Neural cell (in vitro differentiated cells): ENCODE data around the gene GSDME. TPM values are rescaled to one million over a fixed set of nuclear protein-coding genes. Genes with fewer than 3 reads are reported as not detected.
"Not testable (repeated sequence)": the region's sequence is repeated elsewhere in the genome, so short reads cannot be mapped to it uniquely, and the experiment has no call there.

ENCODE experiments used
- H2AFZ ChIP-seq: fragments of 200-600, 300-800 bp; sonication (generic), shearing (Covaris generic); 2 replicates; pipeline ENCODE4 v1.6.0; 2014; ENCODE audit warnings: low read depth, mild to moderate bottlenecking, antibody characterized with exemption, low read length, moderate library complexity
- H3F3A ChIP-seq: fragments of 200-600 bp; shearing (Covaris generic); 2 replicates; pipeline ENCODE4 v1.6.1; 2016; ENCODE audit warnings: mild to moderate bottlenecking, moderate library complexity, mixed read lengths, antibody characterized with exemption, low read length; ENCODE audit not compliant: insufficient read depth, poor library complexity, severe bottlenecking
- H3K27ac ChIP-seq: fragments of 200-600, 300-800 bp; sonication (generic), shearing (Covaris generic); 2 replicates; pipeline ENCODE4 v1.5.1; 2014; ENCODE audit warnings: mild to moderate bottlenecking, low read length, moderate library complexity
- H3K27me3 ChIP-seq: fragments of 300-800, 200-600 bp; sonication (generic), shearing (Covaris generic); 2 replicates; pipeline ENCODE4 v1.6.0; 2014; ENCODE audit warnings: mild to moderate bottlenecking, low read depth, low read length, moderate library complexity; ENCODE audit not compliant: insufficient read depth
- H3K36me3 ChIP-seq: fragments of 300-800, 200-600 bp; sonication (generic), shearing (Covaris generic); 2 replicates; pipeline ENCODE4 v1.5.1; 2014; ENCODE audit warnings: mild to moderate bottlenecking, antibody characterized with exemption, low read length, moderate library complexity; ENCODE audit not compliant: insufficient read depth
- H3K4me2 ChIP-seq: fragments of 300-800, 200-600 bp; sonication (generic), shearing (Covaris generic); 2 replicates; pipeline ENCODE4 v1.6.0; 2014; ENCODE audit warnings: mild to moderate bottlenecking, low read length
- H3K4me3 ChIP-seq: fragments of 300-800, 200-600 bp; sonication (generic), shearing (Covaris generic); 2 replicates; pipeline ENCODE4 v1.5.1; 2014; ENCODE audit warnings: mild to moderate bottlenecking, low read length, moderate library complexity
- H3K79me2 ChIP-seq: fragments of 200-600 bp; shearing (Covaris generic); replicated peaks from 2 replicates; pipeline ENCODE4 v1.6.0; 2014; ENCODE audit warnings: mild to moderate bottlenecking, low read length, moderate library complexity; ENCODE audit not compliant: insufficient read depth
- H3K9ac ChIP-seq: fragments of 300-800, 200-600 bp; sonication (generic), shearing (Covaris generic); 2 replicates; pipeline ENCODE4 v1.6.1; 2016; ENCODE audit warnings: mild to moderate bottlenecking, low read length, mixed read lengths
- H3K9me2 ChIP-seq: fragments of 200-600 bp; shearing (Covaris generic); 2 replicates; pipeline ENCODE4 v1.6.1; 2016; ENCODE audit warnings: mild to moderate bottlenecking, low read length, mixed read lengths; ENCODE audit not compliant: insufficient read depth
- H3K9me3 ChIP-seq: fragments of 200-600, 300-800 bp; sonication (generic), shearing (Covaris generic); 2 replicates; pipeline ENCODE4 v1.6.1; 2016; ENCODE audit warnings: mild to moderate bottlenecking, mixed run types, low read length, moderate library complexity, mixed read lengths
- H4K20me1 ChIP-seq: fragments of 200-600 bp; shearing (Covaris generic); 2 replicates; pipeline ENCODE4 v1.6.1; 2016; ENCODE audit warnings: mild to moderate bottlenecking, mixed run types; ENCODE audit not compliant: insufficient read depth
- EP300 ChIP-seq: fragments of 450-650 bp; conservative IDR thresholded peaks from 2 replicates; pipeline ENCODE4 v1.6.1; 2014; ENCODE audit warnings: antibody characterized with exemption, mild to moderate bottlenecking, moderate library complexity; ENCODE audit not compliant: poor library complexity, severe bottlenecking
- EZH2 ChIP-seq: fragments of 200-600, 300-800 bp; shearing (Covaris generic), sonication (generic); IDR thresholded peaks from 2 replicates; pipeline ENCODE4 v1.6.1; 2014; ENCODE audit warnings: antibody characterized with exemption, low read length, borderline replicate concordance, mild to moderate bottlenecking; ENCODE audit not compliant: insufficient read depth, poor library complexity, severe bottlenecking
- MXI1 ChIP-seq: fragments of 450-650 bp; conservative IDR thresholded peaks from 2 replicates; pipeline ENCODE4 v1.6.1; 2014; ENCODE audit warnings: antibody characterized with exemption, mild to moderate bottlenecking; ENCODE audit not compliant: poor library complexity, severe bottlenecking
- POLR2AphosphoS5 ChIP-seq: IDR thresholded peaks from 2 replicates; pipeline ENCODE4 v1.6.1; 2012
- RAD21 ChIP-seq: fragments of 450-650 bp; conservative IDR thresholded peaks from 2 replicates; pipeline ENCODE4 v1.6.1; 2014; ENCODE audit warnings: antibody characterized with exemption, mild to moderate bottlenecking, moderate library complexity
- TAF1 ChIP-seq: IDR thresholded peaks from 2 replicates; pipeline ENCODE4 v1.6.1; 2012; ENCODE audit warnings: low read depth
- polyA plus RNA-seq: library from polyadenylated mRNA; depleted of rRNA; stranded (reverse); fragments of >200 nt; gene quantifications from 2 replicates; pipeline ENCODE4 v1.2.3, GENCODE V29; 2014
- TF ChIP-seq, protein P1 (sequence below): fragments of 450-650 bp; IDR thresholded peaks from 2 replicates; pipeline ENCODE4 v1.5.1; 2014; ENCODE audit warnings: antibody characterized with exemption, mild to moderate bottlenecking, moderate library complexity; ENCODE audit not compliant: poor library complexity, severe bottlenecking

GSDME gene
- polyA plus RNA-seq, 1 donor from 2014 or later = 42.9 TPM

- H3K9me2 ChIP-seq = no peaks in the 10 kb centered on the region
- no peak overlapping the region for H2AFZ ChIP-seq
- no peak overlapping the region for H3K4me3 ChIP-seq
- no peaks in the 10 kb centered on the region for H3K27me3 ChIP-seq
- no peak overlapping the region for H3K4me2 ChIP-seq
- H3F3A ChIP-seq = no peaks in the 10 kb centered on the region
- no peaks in the 10 kb centered on the region for H4K20me1 ChIP-seq
- no peak overlapping the region for H3K27ac ChIP-seq
- no peaks in the 10 kb centered on the region for H3K9me3 ChIP-seq
- H3K36me3 ChIP-seq = no peaks in the 10 kb centered on the region
- no peaks in the 10 kb centered on the region for H3K79me2 ChIP-seq
- no peak overlapping the region for H3K9ac ChIP-seq
- TF ChIP-seq TAF1 (no peak), MXI1 (no peak), EZH2 (no peak)
- TF ChIP-seq, protein P1, sequence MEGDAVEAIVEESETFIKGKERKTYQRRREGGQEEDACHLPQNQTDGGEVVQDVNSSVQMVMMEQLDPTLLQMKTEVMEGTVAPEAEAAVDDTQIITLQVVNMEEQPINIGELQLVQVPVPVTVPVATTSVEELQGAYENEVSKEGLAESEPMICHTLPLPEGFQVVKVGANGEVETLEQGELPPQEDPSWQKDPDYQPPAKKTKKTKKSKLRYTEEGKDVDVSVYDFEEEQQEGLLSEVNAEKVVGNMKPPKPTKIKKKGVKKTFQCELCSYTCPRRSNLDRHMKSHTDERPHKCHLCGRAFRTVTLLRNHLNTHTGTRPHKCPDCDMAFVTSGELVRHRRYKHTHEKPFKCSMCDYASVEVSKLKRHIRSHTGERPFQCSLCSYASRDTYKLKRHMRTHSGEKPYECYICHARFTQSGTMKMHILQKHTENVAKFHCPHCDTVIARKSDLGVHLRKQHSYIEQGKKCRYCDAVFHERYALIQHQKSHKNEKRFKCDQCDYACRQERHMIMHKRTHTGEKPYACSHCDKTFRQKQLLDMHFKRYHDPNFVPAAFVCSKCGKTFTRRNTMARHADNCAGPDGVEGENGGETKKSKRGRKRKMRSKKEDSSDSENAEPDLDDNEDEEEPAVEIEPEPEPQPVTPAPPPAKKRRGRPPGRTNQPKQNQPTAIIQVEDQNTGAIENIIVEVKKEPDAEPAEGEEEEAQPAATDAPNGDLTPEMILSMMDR = no peak
Measured at GRCh38 chr7:24795407-24795767, 38.1 kb upstream of the GSDME start.

GRCh38 chr7:24794751-24795406 is 37.6 kb upstream of the GSDME start:
- H3K79me2 ChIP-seq, H3K9me2 ChIP-seq, H2AFZ ChIP-seq, H3K36me3 ChIP-seq, H3K9ac ChIP-seq, H3K4me2 ChIP-seq, H4K20me1 ChIP-seq, H3K9me3 ChIP-seq, H3K27me3 ChIP-seq, H3K27ac ChIP-seq, H3K4me3 ChIP-seq, H3F3A ChIP-seq: not testable (repeated sequence)

- H3K9me3 ChIP-seq = no peaks in the 10 kb centered on the region
- H3F3A ChIP-seq = no peaks in the 10 kb centered on the region
- no peak overlapping the region for H3K27ac ChIP-seq
- H3K79me2 ChIP-seq = no peaks in the 10 kb centered on the region
- TF ChIP-seq RAD21 = no peak
- no peak for TF ChIP-seq POLR2AphosphoS5
- TF ChIP-seq, protein P1 = no peak
- TF ChIP-seq MXI1 = no peak
- no peak for TF ChIP-seq EP300
- TF ChIP-seq EZH2 = no peak
- no peak overlapping the region for H3K9ac ChIP-seq
- no peaks in the 10 kb centered on the region for H3K9me2 ChIP-seq
- H3K4me3 ChIP-seq = no peak overlapping the region
- H4K20me1 ChIP-seq = no peaks in the 10 kb centered on the region
- no peaks in the 10 kb centered on the region for H3K36me3 ChIP-seq
- no peak overlapping the region for H2AFZ ChIP-seq
- H3K4me2 ChIP-seq = no peak overlapping the region
- H3K27me3 ChIP-seq = no peaks in the 10 kb centered on the region
Measured at GRCh38 chr7:24793982-24794648, 36.9 kb upstream of the GSDME start.
